ENCODE measurements around the gene NLRC4. TPM values are rescaled to one million over a fixed set of nuclear protein-coding genes. Genes with fewer than 3 reads are reported as not detected.

NLRC4 gene
- total and polyA plus RNA-seq, 2 donors (not counting 1 experiment from before 2014, with no cell fraction given): 0.64 to 0.94 TPM

- H3K27me3 Mint-ChIP-seq: no peaks in the 10 kb centered on the region
- H3K4me3 Mint-ChIP-seq: no peak overlapping the region
- H3K27ac ChIP-seq (ENCODE audit: low read length in 2 of 2): no peak overlapping the region
- no peak overlapping the region for H3K4me2 ChIP-seq (replicated peaks; ENCODE audit: low read depth, low read length, poor library complexity, severe bottlenecking)
- H3K27me3 ChIP-seq (replicated peaks in 1 of 4; ENCODE audit: control extremely low read depth in 1 of 4, control insufficient read depth in 3 of 4, insufficient read depth in 4 of 4, low read length in 3 of 4): no peaks in the 10 kb centered on the region
- intact Hi-C loops (cut with micrococcal nuclease): no loop called here
- no peak overlapping the region for H3K4me3 ChIP-seq (ENCODE audit: control extremely low read depth in 1 of 5, extremely low read depth in 1 of 5, insufficient read depth in 1 of 5, low read depth in 2 of 5, low read length in 4 of 5)
- no peaks in the 10 kb centered on the region for H3K4me1 ChIP-seq (ENCODE audit: control insufficient read depth in 2 of 2, insufficient read depth in 2 of 2, low read length in 2 of 2)
- whole genome bisulfite sequencing (ENCODE audit: insufficient coverage): no CpG with 5 or more reads among the region's 1 CpG
- no peak overlapping the region for H3K9ac ChIP-seq (ENCODE audit: low read length)
- ATAC-seq (ENCODE audit: low read depth): no peak
- H3K9me3 ChIP-seq (ENCODE audit: control extremely low read depth in 1 of 3, control insufficient read depth in 2 of 3, insufficient read depth in 1 of 3, low read length in 2 of 3): no peaks in the 10 kb centered on the region
- peaks cover 5 to 41% of the 10 kb centered on the region in 2 experiments for H3K36me3 ChIP-seq (replicated peaks in 1 of 2; ENCODE audit: control extremely low read depth in 1 of 2, control insufficient read depth in 1 of 2, extremely low read depth in 1 of 2, insufficient read depth in 2 of 2, low read length in 1 of 2)
- H3K79me2 ChIP-seq (ENCODE audit: control insufficient read depth, insufficient read depth, low read length): no peaks in the 10 kb centered on the region
- H3K27ac Mint-ChIP-seq: no peak overlapping the region
- ChIA-PET POLR2A (no interaction called here), CTCF (no interaction called here)
- H2AFZ ChIP-seq (ENCODE audit: insufficient read depth, low read depth, low read length, poor library complexity, severe bottlenecking): no peak overlapping the region
- TF ChIP-seq EZH2 (IDR thresholded peaks at IDR 0.05; ENCODE audit: borderline replicate concordance, insufficient read depth, low read depth, low read length, poor library complexity, severe bottlenecking) (no peak), CTCF (IDR thresholded peaks at IDR 0.05) (no peak)
- DNase-seq: no peak
- H3K4me1 Mint-ChIP-seq: no peaks in the 10 kb centered on the region
- no peaks in the 10 kb centered on the region for H4K20me1 ChIP-seq (ENCODE audit: control insufficient read depth, insufficient read depth, low read length, poor library complexity, severe bottlenecking)
- H3K9me3 Mint-ChIP-seq (ENCODE audit: insufficient read depth): no peaks in the 10 kb centered on the region
Measured at GRCh38 chr2:32200814-32201213, 63.9 kb downstream of the NLRC4 start.

- WGBS (ENCODE audit: insufficient coverage): no CpG with 5 or more reads among the region's 1 CpG
- no peak overlapping the region for H3K27ac Mint-ChIP-seq
Measured at GRCh38 chr2:32192418-32192817, 72.3 kb downstream of the NLRC4 start.

More at GRCh38 chr2:32192418-32192817, 72.3 kb downstream of the NLRC4 start:
- Mint-ChIP-seq H3K4me3 (no peak overlapping the region), H3K9me3 (ENCODE audit: insufficient read depth) (no peaks in the 10 kb centered on the region), H3K27me3 (no peaks in the 10 kb centered on the region), H3K4me1 (peaks cover 3% of the 10 kb centered on the region)
- CTCF ChIA-PET: no interaction called here
- POLR2A ChIA-PET: no interaction called here
- no peaks in the 10 kb centered on the region for H3K9me3 ChIP-seq (ENCODE audit: control extremely low read depth in 1 of 3, control insufficient read depth in 2 of 3, insufficient read depth in 1 of 3, low read length in 2 of 3)
- ATAC-seq (ENCODE audit: low read depth) (no peak), DNase-seq (no peak)
- H4K20me1 ChIP-seq (ENCODE audit: control insufficient read depth, insufficient read depth, low read length, poor library complexity, severe bottlenecking): no peaks in the 10 kb centered on the region
- no peak overlapping the region for H3K4me2 ChIP-seq (replicated peaks; ENCODE audit: low read depth, low read length, poor library complexity, severe bottlenecking)
- intact Hi-C loops (cut with micrococcal nuclease): no loop called here
- no peaks in the 10 kb centered on the region for H3K4me1 ChIP-seq (ENCODE audit: control insufficient read depth in 2 of 2, insufficient read depth in 2 of 2, low read length in 2 of 2)
- peaks cover 6 to 18% of the 10 kb centered on the region in 2 experiments for H3K36me3 ChIP-seq (replicated peaks in 1 of 2; ENCODE audit: control extremely low read depth in 1 of 2, control insufficient read depth in 1 of 2, extremely low read depth in 1 of 2, insufficient read depth in 2 of 2, low read length in 1 of 2)
- no peaks in the 10 kb centered on the region for H3K79me2 ChIP-seq (ENCODE audit: control insufficient read depth, insufficient read depth, low read length)
- no peak for TF ChIP-seq EZH2 (IDR thresholded peaks at IDR 0.05; ENCODE audit: borderline replicate concordance, insufficient read depth, low read depth, low read length, poor library complexity, severe bottlenecking)
- TF ChIP-seq CTCF (IDR thresholded peaks at IDR 0.05): no peak
- H3K27ac ChIP-seq (ENCODE audit: low read length in 2 of 2): no peak overlapping the region
- H3K27me3 ChIP-seq (replicated peaks in 1 of 4; ENCODE audit: control extremely low read depth in 1 of 4, control insufficient read depth in 3 of 4, insufficient read depth in 4 of 4, low read length in 3 of 4): no peaks in the 10 kb centered on the region
- H3K9ac ChIP-seq (ENCODE audit: low read length): no peak overlapping the region
- no peak overlapping the region for H3K4me3 ChIP-seq (ENCODE audit: control extremely low read depth in 1 of 5, extremely low read depth in 1 of 5, insufficient read depth in 1 of 5, low read depth in 2 of 5, low read length in 4 of 5)
- H2AFZ ChIP-seq (ENCODE audit: insufficient read depth, low read depth, low read length, poor library complexity, severe bottlenecking): no peak overlapping the region

All from B cell (primary cell).